ENCODE data around the gene SEC16B. TPM values are rescaled to one million over a fixed set of nuclear protein-coding genes. Genes with fewer than 3 reads are reported as not detected.

The SEC16B gene
- total and polyA plus RNA-seq, 2 of the 8 experiments (the other 6 are each of a cell fraction or from before 2014, with no cell fraction given) = 0.56 to 0.94 TPM

DNA sequence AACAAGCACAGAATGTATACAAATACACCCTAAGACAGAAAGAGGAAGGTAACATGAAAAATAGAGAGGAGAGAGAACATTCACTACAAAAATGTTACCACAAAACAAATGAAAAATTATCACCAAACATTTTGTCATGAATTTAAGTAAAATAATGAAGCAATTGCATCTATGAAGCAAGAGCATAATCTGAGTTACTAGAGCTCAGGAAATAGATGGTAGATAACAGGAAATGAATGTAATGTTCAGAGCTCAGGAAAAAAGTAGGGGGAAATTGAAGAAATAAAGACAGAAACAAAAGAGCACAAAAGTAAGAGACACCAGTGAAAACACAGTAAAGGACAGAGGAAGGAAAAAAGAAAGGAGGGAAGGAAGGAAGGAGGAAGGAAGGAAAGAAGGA lies 19.4 kb downstream of the SEC16B start:
- H3K27me3 ChIP-seq (replicated peaks in 1 of 4; ENCODE audit: control insufficient read depth in 3 of 4, extremely low read depth in 1 of 4, insufficient read depth in 3 of 4, low read length in 3 of 4) = no peaks in the 10 kb centered on the region
- H2AK5ac ChIP-seq (ENCODE audit: low read depth, low read length) = no peak overlapping the region
- no peak overlapping the region for H2BK120ac ChIP-seq (replicated peaks; ENCODE audit: low read depth, low read length)
- H4K8ac ChIP-seq (ENCODE audit: extremely low read depth, insufficient read depth, low read length) = no peak overlapping the region
- no peak for DNase-seq (ENCODE audit: low read depth in 1 of 2, low spot score in 2 of 2)
- no peak overlapping the region for H3K4me3 ChIP-seq (ENCODE audit: extremely low read depth in 1 of 4, insufficient read depth in 2 of 4, low read depth in 3 of 4, low read length in 4 of 4)
- H3K14ac ChIP-seq (ENCODE audit: insufficient read length) = no peak overlapping the region
- no peaks in the 10 kb centered on the region for H3K9me3 ChIP-seq (ENCODE audit: insufficient read depth in 2 of 2, low read depth in 1 of 2, low read length in 1 of 2)
- no peak overlapping the region for H3K27ac ChIP-seq (ENCODE audit: low read depth, low read length)
- no peaks in the 10 kb centered on the region for H4K20me1 ChIP-seq (replicated peaks in 1 of 2; ENCODE audit: control insufficient read depth in 1 of 2, insufficient read depth in 2 of 2, low read length in 2 of 2)
- H3K23ac ChIP-seq (ENCODE audit: insufficient read length) = no peak overlapping the region
- no peaks in the 10 kb centered on the region for H3K79me1 ChIP-seq (ENCODE audit: low read depth, low read length)
- H2AFZ ChIP-seq (ENCODE audit: low read length) = no peak overlapping the region
- ChIA-PET CTCF (ENCODE audit: partially characterized antibody) (interaction anchor here (0.6 to 0.7 kb wide), 3 partner anchors 8 to 1545 kb away, joined by 3 read pairs; no protein-coding TSS in a partner anchor), POLR2A (ENCODE audit: partially characterized antibody) (no interaction called here)
- H3K36me3 ChIP-seq (ENCODE audit: control insufficient read depth in 2 of 4, insufficient read depth in 4 of 4, low read length in 3 of 4) = no peaks in the 10 kb centered on the region
- no peak for FAIRE-seq
- H3K9ac ChIP-seq (replicated peaks in 1 of 4; ENCODE audit: extremely low read depth in 1 of 4, low read depth in 3 of 4, low read length in 3 of 4) = no peak overlapping the region
- no peak overlapping the region for H2BK5ac ChIP-seq (ENCODE audit: low read depth, low read length)
- H3K56ac ChIP-seq (replicated peaks; ENCODE audit: insufficient read length, low read depth, low read length) = no peak overlapping the region
- H3K4me2 ChIP-seq (ENCODE audit: insufficient read depth in 1 of 2, low read depth in 2 of 2, low read length in 2 of 2) = no peak overlapping the region
- H2BK20ac ChIP-seq (ENCODE audit: low read length) = no peak overlapping the region
- no peak overlapping the region for H2BK15ac ChIP-seq (ENCODE audit: low read length)
- peaks cover 0 to 3% (median 0%) of the 10 kb centered on the region in 4 experiments; a peak in 1 of 7 replicates for H3K4me1 ChIP-seq (replicated peaks in 1 of 4; ENCODE audit: control insufficient read depth in 3 of 4, insufficient read depth in 4 of 4, low read length in 3 of 4)
- no peak overlapping the region for H3K4ac ChIP-seq (replicated peaks; ENCODE audit: insufficient read length, low read depth, low read length)
- no peak overlapping the region for H4K5ac ChIP-seq (ENCODE audit: insufficient read length, low read depth, low read length)
- no peak overlapping the region for H4K91ac ChIP-seq (replicated peaks; ENCODE audit: insufficient read length, low read length)
- H3K79me2 ChIP-seq (ENCODE audit: control insufficient read depth in 1 of 2, insufficient read depth in 2 of 2, low read length in 2 of 2) = no peaks in the 10 kb centered on the region
- H3K18ac ChIP-seq (ENCODE audit: extremely low read depth, low read length) = no peak overlapping the region
- no peak overlapping the region for H2BK12ac ChIP-seq (ENCODE audit: low read depth, low read length)
- H3K23me2 ChIP-seq (ENCODE audit: low read depth, low read length) = no peaks in the 10 kb centered on the region
- TF ChIP-seq PHF8 (conservative IDR thresholded peaks at IDR 0.05; ENCODE audit: low read depth, low read length) (no peak), BCL11A (IDR thresholded peaks at IDR 0.05; ENCODE audit: low read depth in 2 of 2, low read length in 2 of 2) (no peak), ASH2L (IDR thresholded peaks at IDR 0.05; ENCODE audit: low read length) (no peak), SIN3A (conservative IDR thresholded peaks at IDR 0.05 in 1 of 2, IDR thresholded peaks at IDR 0.05 in 1 of 2; ENCODE audit: low read depth in 1 of 2, low read length in 2 of 2) (no peak), SIRT6 (IDR thresholded peaks at IDR 0.05; ENCODE audit: low read length) (no peak), SP4 (IDR thresholded peaks at IDR 0.05; ENCODE audit: low read length) (no peak), FOSL1 (IDR thresholded peaks at IDR 0.05; ENCODE audit: insufficient read depth, low read depth, low read length) (no peak), CHD1 (IDR thresholded peaks at IDR 0.05; ENCODE audit: low read depth, low read length) (no peak), CHD2 (IDR thresholded peaks at IDR 0.05; ENCODE audit: low read length) (no peak), KDM5A (IDR thresholded peaks at IDR 0.05; ENCODE audit: low read length) (no peak), RNF2 (IDR thresholded peaks at IDR 0.05; ENCODE audit: borderline replicate concordance, low read depth, low read length, missing control alignments, poor library complexity, severe bottlenecking) (no peak), POLR2AphosphoS5 (IDR thresholded peaks at IDR 0.05; ENCODE audit: low read depth, low read length) (no peak), KDM4A (IDR thresholded peaks at IDR 0.05; ENCODE audit: low read depth, low read length, severe bottlenecking) (no peak), NANOG (IDR thresholded peaks at IDR 0.05; ENCODE audit: insufficient read depth, low read depth, low read length, poor library complexity, severe bottlenecking) (no peak), EGR1 (IDR thresholded peaks at IDR 0.05; ENCODE audit: borderline replicate concordance, low read depth, low read length) (no peak), SRF (IDR thresholded peaks at IDR 0.05; ENCODE audit: low read depth, low read length) (no peak)

All from H1 (cell line).